CD4-positive, alpha-beta memory T cell (primary cell): ENCODE measurements around the gene NXPH3. TPM values are rescaled to one million over a fixed set of nuclear protein-coding genes. Genes with fewer than 3 reads are reported as not detected.

Experiments used
- CTCF ChIA-PET: fragments of 350-600 bp; sonication (Branson Sonifier 250); formaldehyde crosslinking; loops from one replicate; lab custom pipeline; 2021; ENCODE audit warnings: inconsistent platforms; ENCODE audit not compliant: partially characterized antibody; lab: Charles Lee
- POLR2A ChIA-PET: fragments of 350-600 bp; sonication (Branson Sonifier 250); formaldehyde crosslinking; loops from one replicate; lab custom pipeline; 2021; ENCODE audit not compliant: partially characterized antibody; lab: Charles Lee
- DNase-seq, 5 donors: peaks; one replicate each; pipeline versions ENCODE4 v3.0.0 to v3.0.0-alpha.2; 2020 to 2022; ENCODE audit warnings: mixed read lengths in 1 of 5
- H3K27ac ChIP-seq: one replicate; pipeline ENCODE4 v1.7.0; 2013; ENCODE audit warnings: low read depth, low read length
- H3K27me3 ChIP-seq: 2 replicates; pipeline ENCODE4 v1.7.0; 2013; ENCODE audit warnings: mild to moderate bottlenecking, low read length, moderate library complexity; ENCODE audit not compliant: insufficient read depth
- H3K36me3 ChIP-seq: 2 replicates; pipeline ENCODE4 v1.7.0; 2013; ENCODE audit warnings: mild to moderate bottlenecking, low read length, moderate library complexity; ENCODE audit not compliant: insufficient read depth
- H3K4me1 ChIP-seq: 2 replicates; pipeline ENCODE4 v1.7.0; 2013; ENCODE audit warnings: mild to moderate bottlenecking, low read length, moderate library complexity; ENCODE audit not compliant: insufficient read depth
- H3K4me3 ChIP-seq, 2 donors: one replicate each; pipeline ENCODE4 v1.7.0; 2013; ENCODE audit warnings: low read length in 2 of 2, mild to moderate bottlenecking in 1 of 2
- H3K9me3 ChIP-seq, 2 donors: one replicate each; pipeline ENCODE4 v1.7.0; 2013; ENCODE audit warnings: low read length in 2 of 2, control low read depth in 1 of 2; ENCODE audit not compliant: control insufficient read depth in 1 of 2
- H3K27ac Mint-ChIP-seq, 7 donors: one replicate each; pipeline ENCODE4 v1.8.0; 2020 to 2021; ENCODE audit warnings: mixed read lengths in 7 of 7, mild to moderate bottlenecking in 6 of 7, inconsistent platforms in 3 of 7, moderate library complexity in 3 of 7
- H3K27me3 Mint-ChIP-seq, 2 donors: one replicate each; pipeline ENCODE4 v1.8.0; 2020 to 2021; ENCODE audit warnings: mixed read lengths in 2 of 2
- H3K36me3 Mint-ChIP-seq, 2 donors: one replicate each; pipeline ENCODE4 v1.8.0; 2020 to 2021; ENCODE audit warnings: mixed read lengths in 2 of 2, inconsistent platforms in 1 of 2, mild to moderate bottlenecking in 1 of 2
- H3K4me1 Mint-ChIP-seq, 4 donors: one replicate each; pipeline ENCODE4 v1.8.0; 2020 to 2021; ENCODE audit warnings: mixed read lengths in 4 of 4, mild to moderate bottlenecking in 1 of 4
- H3K4me3 Mint-ChIP-seq, 8 donors: one replicate each; pipeline ENCODE4 v1.8.0; 2020 to 2021; ENCODE audit warnings: mixed read lengths in 8 of 8, mild to moderate bottlenecking in 7 of 8, moderate library complexity in 6 of 8, inconsistent platforms in 3 of 8
- H3K9me3 Mint-ChIP-seq, 8 donors: one replicate each; pipeline ENCODE4 v1.8.0; 2020 to 2021; ENCODE audit warnings: mixed read lengths in 8 of 8, mild to moderate bottlenecking in 5 of 8, inconsistent platforms in 3 of 8, moderate library complexity in 1 of 8
- intact Hi-C: fragments of 100-400 bp; cut with micrococcal nuclease; formaldehyde crosslinking; loops from one replicate; pipeline ENCODE4 v1.15.1; 2023
- polyA plus RNA-seq, 2 donors: library from polyadenylated mRNA; unstranded; fragments of 300-500 nt; fragmentation: Illumina TruSeq; gene quantifications; one replicate each; pipeline ENCODE4 v1.2.3, GENCODE V29; 2021
- total RNA-seq, 2 experiments: library from RNA; stranded (reverse); gene quantifications; one replicate each; pipeline ENCODE4 v1.2.3, GENCODE V29; 2021

The NXPH3 gene
- total and polyA plus RNA-seq, 4 experiments from 2014 or later = not detected

- ChIA-PET CTCF (interaction anchor here (0.9 to 6.8 kb wide), 38 partner anchors 11 to 539 kb away, joined by 3 to 163 read pairs (median 4); partner anchors contain the start of genes NGFR, PHB1 and SLC35B1), POLR2A (interaction anchor here (1.1 to 1.5 kb wide), 2 partner anchors 60 to 148 kb away, joined by 4 read pairs; no protein-coding TSS in a partner anchor)
- H3K27ac ChIP-seq = no peak overlapping the region
- Mint-ChIP-seq H3K36me3 (no peaks in the 10 kb centered on the region), H3K4me1 (peaks cover 5 to 7% (median 5%) of the 10 kb centered on the region in 4 donors), H3K9me3 (no peaks in the 10 kb centered on the region), H3K27me3 (peaks cover 1 to 3% of the 10 kb centered on the region in 2 donors), H3K4me3 (peak overlapping the region in 2 of 8 donors; percentile 55 to 63), H3K27ac (no peak overlapping the region)
- no peaks in the 10 kb centered on the region for H3K36me3 ChIP-seq
- H3K4me3 ChIP-seq = no peak overlapping the region
- no peaks in the 10 kb centered on the region for H3K27me3 ChIP-seq
- H3K9me3 ChIP-seq = no peaks in the 10 kb centered on the region
- no peak for DNase-seq
- intact Hi-C loops = loop anchor here (1.0 kb wide), 3 partner anchors 59 to 147 kb away; no protein-coding TSS in a partner anchor
- H3K4me1 ChIP-seq = peaks cover 6% of the 10 kb centered on the region
Measured at GRCh38 chr17:49555495-49556222, 20.0 kb upstream of the NXPH3 start.

GRCh38 chr17:49556223-49556943 is 19.3 kb upstream of the NXPH3 start:
- Histone ChIP-seq H3K4me3 (no peak overlapping the region), H3K36me3 (no peaks in the 10 kb centered on the region), H3K9me3 (no peaks in the 10 kb centered on the region), H3K4me1 (peaks cover 6% of the 10 kb centered on the region), H3K27me3 (no peaks in the 10 kb centered on the region), H3K27ac (no peak overlapping the region)
- H3K9me3 Mint-ChIP-seq = no peaks in the 10 kb centered on the region
- peak; percentile 69 to 80 (median 74) for DNase-seq
- H3K27ac Mint-ChIP-seq = no peak overlapping the region
- H3K36me3 Mint-ChIP-seq = no peaks in the 10 kb centered on the region
- intact Hi-C loops = loop anchor here (1.0 kb wide), 3 partner anchors 60 to 148 kb away; no protein-coding TSS in a partner anchor
- peaks cover 1 to 3% of the 10 kb centered on the region in 2 donors for H3K27me3 Mint-ChIP-seq
- CTCF ChIA-PET = interaction anchor here (0.6 to 6.8 kb wide), 57 partner anchors 10 to 622 kb away, joined by 3 to 163 read pairs (median 4); partner anchors contain the start of genes NGFR, PHB1, PHOSPHO1 and SLC35B1
- peaks cover 5 to 7% (median 5%) of the 10 kb centered on the region in 4 donors for H3K4me1 Mint-ChIP-seq
- H3K4me3 Mint-ChIP-seq = peak overlapping the region in 1 of 8 donors; percentile 55
- POLR2A ChIA-PET = interaction anchor here (1.1 to 1.5 kb wide), 2 partner anchors 60 to 149 kb away, joined by 4 read pairs; no protein-coding TSS in a partner anchor

GRCh38 chr17:49557312-49558024 is 18.2 kb upstream of the NXPH3 start:
- no peaks in the 10 kb centered on the region for H3K9me3 Mint-ChIP-seq
- Histone ChIP-seq H3K27me3 (no peaks in the 10 kb centered on the region), H3K27ac (no peak overlapping the region), H3K4me1 (peaks cover 6% of the 10 kb centered on the region), H3K9me3 (no peaks in the 10 kb centered on the region), H3K4me3 (no peak overlapping the region), H3K36me3 (no peaks in the 10 kb centered on the region)
- H3K27ac Mint-ChIP-seq = peak overlapping the region in 1 of 7 donors; percentile 31
- DNase-seq = peak in 2 of 5 donors; percentile 25 to 51
- peaks cover 5 to 7% (median 6%) of the 10 kb centered on the region in 4 donors for H3K4me1 Mint-ChIP-seq
- no peaks in the 10 kb centered on the region for H3K36me3 Mint-ChIP-seq
- ChIA-PET CTCF (interaction anchor here (0.6 to 6.8 kb wide), 33 partner anchors 9 to 623 kb away, joined by 3 to 163 read pairs (median 4); partner anchors contain the start of genes KAT7, NGFR, PHB1 and PHOSPHO1), POLR2A (interaction anchor here (0.8 to 1.1 kb wide), 3 partner anchors 61 to 146 kb away, joined by 3 to 4 read pairs (median 3); partner anchors contain the start of gene PHB1)
- peak overlapping the region in 2 of 8 donors; percentile 29 to 44 for H3K4me3 Mint-ChIP-seq
- intact Hi-C loops = no loop called here
- peaks cover 1 to 3% of the 10 kb centered on the region in 2 donors for H3K27me3 Mint-ChIP-seq

GRCh38 chr17:49564638-49565037 is 11.0 kb upstream of the NXPH3 start:
- ChIA-PET CTCF (interaction anchor here (0.9 to 4.2 kb wide), 2 partner anchors 8 to 433 kb away, joined by 3 to 29 read pairs; no protein-coding TSS in a partner anchor), POLR2A (no interaction called here)
- peaks cover 5% of the 10 kb centered on the region in 2 donors for H3K27me3 Mint-ChIP-seq
- H3K4me1 ChIP-seq = peaks cover 10% of the 10 kb centered on the region
- H3K9me3 Mint-ChIP-seq = no peaks in the 10 kb centered on the region
- no peaks in the 10 kb centered on the region for H3K27me3 ChIP-seq
- DNase-seq = no peak
- intact Hi-C loops = no loop called here
- no peaks in the 10 kb centered on the region for H3K9me3 ChIP-seq
- H3K36me3 Mint-ChIP-seq = no peaks in the 10 kb centered on the region
- no peak overlapping the region for H3K4me3 ChIP-seq
- H3K4me3 Mint-ChIP-seq = no peak overlapping the region
- peaks cover 8 to 19% (median 12%) of the 10 kb centered on the region in 4 donors for H3K4me1 Mint-ChIP-seq
- no peak overlapping the region for H3K27ac Mint-ChIP-seq
- no peak overlapping the region for H3K27ac ChIP-seq
- H3K36me3 ChIP-seq = no peaks in the 10 kb centered on the region

GRCh38 chr17:49565948-49566491 is 9.7 kb upstream of the NXPH3 start:
- no peaks in the 10 kb centered on the region for H3K36me3 ChIP-seq
- no peak overlapping the region for H3K4me3 ChIP-seq
- no peaks in the 10 kb centered on the region for H3K27me3 ChIP-seq
- peak overlapping the region in 2 of 8 donors; percentile 9 to 17 for H3K4me3 Mint-ChIP-seq
- H3K27ac ChIP-seq = no peak overlapping the region
- H3K4me1 ChIP-seq = peaks cover 10% of the 10 kb centered on the region
- H3K4me1 Mint-ChIP-seq = peaks cover 8 to 25% (median 16%) of the 10 kb centered on the region in 4 donors
- intact Hi-C loops = no loop called here
- H3K27ac Mint-ChIP-seq = peak overlapping the region in 1 of 7 donors; percentile 73
- POLR2A ChIA-PET = interaction anchor here (0.6 to 1.3 kb wide), 2 partner anchors 130 to 855 kb away, joined by 3 to 5 read pairs; no protein-coding TSS in a partner anchor
- H3K27me3 Mint-ChIP-seq = peaks cover 5 to 7% of the 10 kb centered on the region in 2 donors
- no peaks in the 10 kb centered on the region for H3K9me3 Mint-ChIP-seq
- DNase-seq = no peak
- H3K36me3 Mint-ChIP-seq = no peaks in the 10 kb centered on the region
- H3K9me3 ChIP-seq = no peaks in the 10 kb centered on the region
- CTCF ChIA-PET = interaction anchor here (0.8 to 6.6 kb wide), 7 partner anchors 9 to 432 kb away, joined by 3 to 47 read pairs (median 6); partner anchors contain the start of gene SLC35B1

GRCh38 chr17:49566668-49567071 is 9.0 kb upstream of the NXPH3 start:
- POLR2A ChIA-PET = no interaction called here

More at GRCh38 chr17:49566668-49567071, 9.0 kb upstream of the NXPH3 start:
- CTCF ChIA-PET = interaction anchor here (1.5 to 6.6 kb wide), 4 partner anchors 10 to 431 kb away, joined by 3 to 47 read pairs (median 36); no protein-coding TSS in a partner anchor
- no peak overlapping the region for H3K4me3 ChIP-seq
- H3K36me3 ChIP-seq = no peaks in the 10 kb centered on the region
- H3K27me3 Mint-ChIP-seq = peaks cover 5 to 10% of the 10 kb centered on the region in 2 donors
- peaks cover 10% of the 10 kb centered on the region for H3K4me1 ChIP-seq
- H3K27me3 ChIP-seq = no peaks in the 10 kb centered on the region
- no peaks in the 10 kb centered on the region for H3K9me3 Mint-ChIP-seq
- peak overlapping the region in 2 of 8 donors; percentile 20 to 35 for H3K4me3 Mint-ChIP-seq
- DNase-seq = no peak
- H3K36me3 Mint-ChIP-seq = no peaks in the 10 kb centered on the region
- no peaks in the 10 kb centered on the region for H3K9me3 ChIP-seq
- peak overlapping the region in 1 of 7 donors; percentile 58 for H3K27ac Mint-ChIP-seq
- intact Hi-C loops = no loop called here
- H3K4me1 Mint-ChIP-seq = peaks cover 8 to 29% (median 19%) of the 10 kb centered on the region in 4 donors
- no peak overlapping the region for H3K27ac ChIP-seq
